Measurements from ENCODE around the gene EPB41L4A. TPM values are rescaled to one million over a fixed set of nuclear protein-coding genes. Genes with fewer than 3 reads are reported as not detected.

Gene EPB41L4A
- total RNA-seq, 1 donor from 2014 or later, result 11.1 TPM

DNA sequence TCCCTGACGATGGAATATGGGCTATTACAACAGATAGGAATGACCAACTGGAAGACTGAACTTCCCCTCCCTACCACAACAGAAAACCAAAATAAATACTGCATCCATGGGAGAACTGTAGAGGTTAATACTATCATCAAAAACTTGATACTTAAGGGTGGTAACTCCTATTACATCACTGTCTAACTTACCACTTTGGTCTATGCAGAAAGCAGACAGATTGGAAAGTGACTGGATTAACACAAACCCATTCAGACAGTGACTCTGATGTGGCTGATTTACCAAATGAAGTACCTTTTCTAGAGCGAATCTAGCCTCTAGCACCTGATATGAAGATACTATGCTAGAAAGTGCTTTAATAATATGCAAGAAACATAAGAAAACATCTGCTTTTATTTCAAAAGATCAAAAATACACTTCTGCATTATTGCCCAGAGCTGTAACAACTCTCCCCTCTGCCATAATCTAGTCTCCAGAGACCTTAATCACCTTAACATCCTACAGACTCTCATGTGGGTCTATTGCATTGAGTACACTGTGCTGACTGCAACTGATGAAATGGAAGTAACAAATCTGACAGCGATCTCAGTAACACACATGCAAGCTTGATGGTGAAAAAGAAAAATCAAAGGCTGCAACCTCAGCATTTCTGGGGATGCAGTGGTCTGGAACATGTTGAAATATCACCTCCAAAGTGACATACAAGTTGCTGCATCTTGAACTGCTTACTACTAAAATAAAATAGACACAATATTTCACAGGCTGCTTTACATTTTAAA is 62.7 kb downstream of the EPB41L4A start:
- no peak overlapping the region for H3K9ac ChIP-seq (ENCODE audit: low read length)
- Mint-ChIP-seq H3K27ac (ENCODE audit: unreplicated experiment) (no peak overlapping the region), H3K36me3 (ENCODE audit: low read depth, unreplicated experiment) (no peaks in the 10 kb centered on the region), H3K4me1 (ENCODE audit: low read depth, unreplicated experiment) (no peaks in the 10 kb centered on the region), H3K9me3 (ENCODE audit: unreplicated experiment) (no peaks in the 10 kb centered on the region), H3K4me3 (ENCODE audit: unreplicated experiment) (no peak overlapping the region), H3K27me3 (ENCODE audit: low read depth, unreplicated experiment) (no peaks in the 10 kb centered on the region)
- TF ChIP-seq, protein P1, sequence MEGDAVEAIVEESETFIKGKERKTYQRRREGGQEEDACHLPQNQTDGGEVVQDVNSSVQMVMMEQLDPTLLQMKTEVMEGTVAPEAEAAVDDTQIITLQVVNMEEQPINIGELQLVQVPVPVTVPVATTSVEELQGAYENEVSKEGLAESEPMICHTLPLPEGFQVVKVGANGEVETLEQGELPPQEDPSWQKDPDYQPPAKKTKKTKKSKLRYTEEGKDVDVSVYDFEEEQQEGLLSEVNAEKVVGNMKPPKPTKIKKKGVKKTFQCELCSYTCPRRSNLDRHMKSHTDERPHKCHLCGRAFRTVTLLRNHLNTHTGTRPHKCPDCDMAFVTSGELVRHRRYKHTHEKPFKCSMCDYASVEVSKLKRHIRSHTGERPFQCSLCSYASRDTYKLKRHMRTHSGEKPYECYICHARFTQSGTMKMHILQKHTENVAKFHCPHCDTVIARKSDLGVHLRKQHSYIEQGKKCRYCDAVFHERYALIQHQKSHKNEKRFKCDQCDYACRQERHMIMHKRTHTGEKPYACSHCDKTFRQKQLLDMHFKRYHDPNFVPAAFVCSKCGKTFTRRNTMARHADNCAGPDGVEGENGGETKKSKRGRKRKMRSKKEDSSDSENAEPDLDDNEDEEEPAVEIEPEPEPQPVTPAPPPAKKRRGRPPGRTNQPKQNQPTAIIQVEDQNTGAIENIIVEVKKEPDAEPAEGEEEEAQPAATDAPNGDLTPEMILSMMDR (IDR thresholded peaks at IDR 0.05; ENCODE audit: insufficient read depth, low read depth, low read length), result no peak
- no peak for TF ChIP-seq EZH2 (IDR thresholded peaks at IDR 0.05; ENCODE audit: insufficient read depth, low read length)
- no peak overlapping the region for H3K27ac ChIP-seq (ENCODE audit: low read depth, low read length)
- FAIRE-seq (no peak), DNase-seq (ENCODE audit: low read depth) (no peak)
- H4K20me1 ChIP-seq (ENCODE audit: insufficient read depth, low read length), result no peaks in the 10 kb centered on the region
- H3K79me2 ChIP-seq (ENCODE audit: insufficient read depth, low read length), result no peaks in the 10 kb centered on the region
- no peaks in the 10 kb centered on the region for H3K36me3 ChIP-seq (ENCODE audit: insufficient read depth, low read length)
- H3K4me1 ChIP-seq (ENCODE audit: insufficient read depth, low read length), result no peaks in the 10 kb centered on the region
- no peak overlapping the region for H2AFZ ChIP-seq (ENCODE audit: low read depth, low read length)
- H3K9me3 ChIP-seq (ENCODE audit: insufficient read depth, low read depth, low read length), result no peaks in the 10 kb centered on the region
- no peak overlapping the region for H3K4me2 ChIP-seq (ENCODE audit: low read length)
- no peak overlapping the region for H3K4me3 ChIP-seq (ENCODE audit: insufficient read depth, low read depth, low read length)
- no peaks in the 10 kb centered on the region for H3K27me3 ChIP-seq (ENCODE audit: insufficient read depth, low read length)

DNA sequence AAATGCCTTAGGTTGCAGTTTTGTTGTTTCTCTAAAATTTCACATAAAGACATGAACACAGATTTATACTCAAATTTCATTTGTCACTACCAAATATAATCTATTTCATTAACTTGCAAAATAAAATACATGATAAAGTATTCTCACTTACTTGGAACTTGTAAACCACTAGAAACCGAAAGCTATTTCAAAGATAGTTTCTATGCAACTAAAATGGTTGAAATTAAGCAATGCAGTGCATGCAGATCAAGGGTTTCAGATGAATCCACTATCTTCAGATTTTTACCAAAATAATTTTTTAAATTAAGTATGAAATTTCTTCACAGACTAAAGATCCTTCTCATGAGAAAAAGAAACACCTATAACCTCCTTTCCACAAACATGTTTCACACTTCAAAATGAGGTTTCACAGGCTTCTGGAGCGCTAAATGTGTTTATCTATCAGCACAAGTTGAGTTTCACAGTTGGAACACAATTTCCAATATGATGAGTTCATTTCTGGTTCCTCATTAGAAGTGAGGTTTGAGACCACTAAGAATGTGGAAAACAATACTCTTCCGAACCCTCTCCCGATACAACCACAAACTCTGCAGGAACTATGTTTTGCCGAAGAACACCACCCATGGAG is 63.9 kb downstream of the EPB41L4A start:
- H3K4me3 Mint-ChIP-seq (ENCODE audit: unreplicated experiment), result no peak overlapping the region
- Histone ChIP-seq H3K4me2 (ENCODE audit: low read length) (no peak overlapping the region), H4K20me1 (ENCODE audit: insufficient read depth, low read length) (no peaks in the 10 kb centered on the region), H3K9me3 (ENCODE audit: insufficient read depth, low read depth, low read length) (no peaks in the 10 kb centered on the region), H3K27me3 (ENCODE audit: insufficient read depth, low read length) (no peaks in the 10 kb centered on the region), H3K4me1 (ENCODE audit: insufficient read depth, low read length) (no peaks in the 10 kb centered on the region), H3K79me2 (ENCODE audit: insufficient read depth, low read length) (no peaks in the 10 kb centered on the region), H3K9ac (ENCODE audit: low read length) (no peak overlapping the region), H3K4me3 (ENCODE audit: insufficient read depth, low read depth, low read length) (no peak overlapping the region), H3K36me3 (ENCODE audit: insufficient read depth, low read length) (no peaks in the 10 kb centered on the region), H2AFZ (ENCODE audit: low read depth, low read length) (no peak overlapping the region), H3K27ac (ENCODE audit: low read depth, low read length) (no peak overlapping the region)
- H3K27ac Mint-ChIP-seq (ENCODE audit: unreplicated experiment), result no peak overlapping the region
- no peak for FAIRE-seq
- no peaks in the 10 kb centered on the region for H3K9me3 Mint-ChIP-seq (ENCODE audit: unreplicated experiment)
- TF ChIP-seq EZH2 (IDR thresholded peaks at IDR 0.05; ENCODE audit: insufficient read depth, low read length), result no peak
- TF ChIP-seq, protein P1 (IDR thresholded peaks at IDR 0.05; ENCODE audit: insufficient read depth, low read depth, low read length), result no peak
- H3K4me1 Mint-ChIP-seq (ENCODE audit: low read depth, unreplicated experiment), result no peaks in the 10 kb centered on the region
- no peaks in the 10 kb centered on the region for H3K36me3 Mint-ChIP-seq (ENCODE audit: low read depth, unreplicated experiment)
- H3K27me3 Mint-ChIP-seq (ENCODE audit: low read depth, unreplicated experiment), result no peaks in the 10 kb centered on the region
- DNase-seq (ENCODE audit: low read depth), result no peak

DNA sequence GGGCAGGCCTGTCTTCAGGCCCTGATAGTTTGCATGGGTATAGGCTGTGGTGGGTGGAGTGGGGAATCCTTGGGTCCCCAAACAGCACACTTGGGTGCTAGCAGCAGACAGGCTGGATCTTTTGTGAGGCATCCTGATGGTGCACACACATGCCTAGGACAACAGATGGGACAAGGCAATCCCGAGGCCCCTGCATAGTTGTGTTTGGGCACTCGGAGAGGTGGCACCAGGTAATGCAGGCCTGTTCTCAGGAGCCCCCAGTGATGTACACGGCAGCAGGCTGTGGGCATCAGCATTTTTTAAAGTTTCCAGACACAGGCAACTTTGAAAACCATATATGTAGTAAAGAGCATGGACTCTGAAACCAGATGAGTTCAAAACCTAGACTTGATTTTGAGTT is 65.4 kb downstream of the EPB41L4A start:
- no peak overlapping the region for H3K27ac ChIP-seq (ENCODE audit: low read depth, low read length)
- H3K27me3 Mint-ChIP-seq (ENCODE audit: low read depth, unreplicated experiment), result no peaks in the 10 kb centered on the region
- no peak overlapping the region for H3K27ac Mint-ChIP-seq (ENCODE audit: unreplicated experiment)
- TF ChIP-seq, protein P1 (IDR thresholded peaks at IDR 0.05; ENCODE audit: insufficient read depth, low read depth, low read length), result no peak
- no peak for TF ChIP-seq EZH2 (IDR thresholded peaks at IDR 0.05; ENCODE audit: insufficient read depth, low read length)
- H3K36me3 ChIP-seq (ENCODE audit: insufficient read depth, low read length), result no peaks in the 10 kb centered on the region
- H3K36me3 Mint-ChIP-seq (ENCODE audit: low read depth, unreplicated experiment), result no peaks in the 10 kb centered on the region
- no peaks in the 10 kb centered on the region for H3K79me2 ChIP-seq (ENCODE audit: insufficient read depth, low read length)
- no peak overlapping the region for H3K4me3 Mint-ChIP-seq (ENCODE audit: unreplicated experiment)
- H3K9ac ChIP-seq (ENCODE audit: low read length), result no peak overlapping the region
- no peaks in the 10 kb centered on the region for H3K9me3 Mint-ChIP-seq (ENCODE audit: unreplicated experiment)
- no peaks in the 10 kb centered on the region for H3K4me1 ChIP-seq (ENCODE audit: insufficient read depth, low read length)
- FAIRE-seq (no peak), DNase-seq (ENCODE audit: low read depth) (no peak)
- H3K27me3 ChIP-seq (ENCODE audit: insufficient read depth, low read length), result no peaks in the 10 kb centered on the region
- no peaks in the 10 kb centered on the region for H3K9me3 ChIP-seq (ENCODE audit: insufficient read depth, low read depth, low read length)
- no peaks in the 10 kb centered on the region for H4K20me1 ChIP-seq (ENCODE audit: insufficient read depth, low read length)
- H3K4me3 ChIP-seq (ENCODE audit: insufficient read depth, low read depth, low read length), result no peak overlapping the region
- no peaks in the 10 kb centered on the region for H3K4me1 Mint-ChIP-seq (ENCODE audit: low read depth, unreplicated experiment)
- no peak overlapping the region for H3K4me2 ChIP-seq (ENCODE audit: low read length)
- H2AFZ ChIP-seq (ENCODE audit: low read depth, low read length), result no peak overlapping the region
